Measurements from ENCODE around the gene LYZL4.

Gene LYZL4

GRCh38 chr3:42410370-42411131, at the start of gene LYZL4:
LYZL4 (minus strand) TSS chr3:42410610; CDS start chr3:42407251, 3,359 bp downstream.
- no peak for DNase-seq (ENCODE audit: low spot score)

DNA sequence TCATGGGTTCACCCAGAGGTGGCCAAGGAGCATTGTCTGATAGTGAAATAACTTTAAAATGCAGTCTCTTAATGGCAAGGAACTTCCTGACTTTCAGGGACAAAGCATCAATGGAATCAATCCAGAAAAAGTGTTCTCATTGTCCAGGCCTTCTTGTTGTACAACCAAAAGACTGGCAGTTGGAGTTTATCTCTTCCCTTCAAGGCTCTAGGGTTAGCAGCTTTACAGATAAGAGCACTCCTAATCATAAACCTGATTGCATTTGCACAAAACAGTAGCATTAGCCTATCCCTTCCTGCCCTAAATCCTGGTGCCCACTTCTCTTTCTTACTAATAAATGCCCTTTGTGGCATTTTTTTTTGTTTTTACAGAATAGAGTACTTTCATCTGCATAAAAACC, 48.7 kb upstream of the LYZL4 start:
- no peak for DNase-seq (ENCODE audit: low spot score)

- no peak for DNase-seq (ENCODE audit: low spot score)
Observed at GRCh38 chr3:42456211-42456610, 45.8 kb upstream of the LYZL4 start.

- DNase-seq (ENCODE audit: low spot score) = no peak
Observed at GRCh38 chr3:42451546-42452230, 41.3 kb upstream of the LYZL4 start.

- DNase-seq (ENCODE audit: low spot score) = no peak
Observed at GRCh38 chr3:42451116-42451515, 40.7 kb upstream of the LYZL4 start.

DNA sequence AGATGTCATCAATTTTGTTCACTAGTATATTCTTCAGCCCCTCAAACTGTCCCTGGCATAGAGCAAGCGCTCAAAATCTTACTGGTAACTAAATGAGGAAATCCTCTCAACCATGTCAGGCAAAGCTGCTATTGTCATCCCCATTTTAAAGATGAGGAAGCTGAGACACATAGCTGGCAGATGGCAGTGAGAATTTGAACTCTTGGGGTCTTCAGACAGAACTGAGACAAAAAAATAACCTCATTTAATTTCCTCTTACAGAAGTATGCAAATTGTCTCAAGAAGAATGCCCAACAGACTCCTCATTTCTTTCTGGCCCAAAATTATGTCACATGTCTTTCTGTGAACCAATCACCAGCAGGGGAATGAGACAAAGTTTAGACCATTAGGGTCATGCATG, 40.2 kb upstream of the LYZL4 start:
- no peak for DNase-seq (ENCODE audit: low spot score)

DNA sequence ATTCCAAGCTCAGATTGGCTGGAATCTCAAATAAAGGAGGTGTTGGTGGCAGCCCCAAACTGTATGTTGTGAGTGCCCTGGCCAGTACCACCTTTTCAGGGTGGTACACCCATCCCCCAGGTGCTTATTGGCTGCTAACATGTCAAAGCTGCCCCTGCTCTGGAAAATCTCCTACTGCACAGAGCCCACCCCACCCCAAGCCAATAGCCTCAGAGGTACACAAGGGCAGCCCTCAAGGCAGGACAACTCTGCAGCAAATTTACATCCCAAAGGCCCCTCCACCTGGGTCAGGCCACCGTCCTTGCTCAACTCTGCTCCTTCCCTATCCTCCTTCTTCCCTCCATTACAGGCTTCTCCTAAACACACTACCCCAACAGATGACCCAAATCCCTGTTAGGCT, 37.1 kb upstream of the LYZL4 start:
- no peak for DNase-seq (ENCODE audit: low spot score)

DNA sequence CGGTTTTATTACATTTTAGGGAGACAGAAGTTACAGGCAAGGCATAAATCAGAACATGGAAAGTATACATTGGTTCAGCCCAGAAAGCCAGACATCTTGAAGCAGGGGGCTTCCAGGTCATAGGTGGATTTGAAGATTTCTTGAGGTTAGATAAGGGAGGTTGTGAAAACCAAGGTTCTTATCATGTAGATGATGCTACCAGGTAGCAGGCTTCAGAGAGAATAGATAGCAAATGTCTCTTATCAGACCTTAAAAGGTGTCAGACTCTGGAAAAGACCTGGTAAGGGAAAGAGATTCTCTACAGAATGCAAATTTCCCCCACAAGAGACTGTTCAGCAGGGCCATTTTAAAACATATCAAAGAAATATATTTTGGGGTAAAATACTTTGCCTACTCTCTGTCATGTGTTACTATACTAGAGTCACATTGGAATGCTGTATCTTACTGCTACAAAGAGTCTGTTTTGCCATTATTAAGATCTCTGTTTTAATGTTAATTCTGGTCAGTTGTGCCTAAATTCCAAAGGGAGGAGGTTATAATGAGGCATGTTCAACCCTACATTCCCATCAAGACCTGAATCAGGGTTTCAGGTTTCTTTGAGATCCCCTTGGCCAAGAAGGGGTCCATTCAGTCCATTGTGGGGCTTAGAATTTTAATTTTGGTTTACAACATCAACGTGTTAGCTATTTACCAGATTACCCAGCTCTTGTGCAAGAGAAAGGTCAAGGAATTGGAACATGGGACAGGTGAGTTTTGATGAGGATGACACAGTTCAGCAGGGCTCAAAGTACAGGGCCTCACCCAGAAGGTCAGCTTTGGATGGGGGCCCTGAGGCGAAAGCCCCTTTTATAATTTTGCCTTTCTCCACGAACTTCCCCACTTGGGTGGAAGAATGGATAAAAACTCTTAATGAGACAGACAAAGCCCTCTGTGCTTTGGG, 36.0 kb upstream of the LYZL4 start:
- no peak for DNase-seq (ENCODE audit: low spot score)

DNA sequence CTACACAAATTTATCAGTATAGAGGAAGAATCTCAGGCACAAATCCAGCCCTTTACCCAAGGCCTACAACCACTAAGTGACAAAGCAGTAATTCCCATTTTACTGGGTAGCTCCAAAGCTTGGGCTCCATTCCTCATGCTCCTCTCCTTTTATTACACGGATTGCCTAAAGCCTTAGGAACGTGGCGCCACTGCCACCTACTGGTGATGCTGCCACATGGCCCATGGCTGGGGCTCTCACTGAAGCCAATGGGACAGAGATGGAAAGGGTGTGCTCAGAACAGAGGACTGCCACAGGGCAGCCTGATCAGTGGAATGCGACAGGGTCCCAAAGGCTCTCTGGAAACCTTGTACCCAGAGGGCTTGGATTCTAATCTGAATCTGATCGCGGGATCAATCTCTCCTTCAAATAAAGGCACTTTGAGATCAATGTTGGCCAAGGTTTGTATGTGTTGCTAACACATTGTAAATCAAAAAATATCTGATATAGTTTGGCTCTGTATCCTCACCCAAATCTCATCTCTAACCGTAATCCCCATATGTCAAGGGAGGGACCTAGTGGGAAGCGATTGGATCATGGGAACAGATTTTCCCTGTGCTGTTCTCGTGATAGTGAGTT, 33.5 kb upstream of the LYZL4 start:
- peak; percentile 91 for DNase-seq (ENCODE audit: low spot score)

DNA sequence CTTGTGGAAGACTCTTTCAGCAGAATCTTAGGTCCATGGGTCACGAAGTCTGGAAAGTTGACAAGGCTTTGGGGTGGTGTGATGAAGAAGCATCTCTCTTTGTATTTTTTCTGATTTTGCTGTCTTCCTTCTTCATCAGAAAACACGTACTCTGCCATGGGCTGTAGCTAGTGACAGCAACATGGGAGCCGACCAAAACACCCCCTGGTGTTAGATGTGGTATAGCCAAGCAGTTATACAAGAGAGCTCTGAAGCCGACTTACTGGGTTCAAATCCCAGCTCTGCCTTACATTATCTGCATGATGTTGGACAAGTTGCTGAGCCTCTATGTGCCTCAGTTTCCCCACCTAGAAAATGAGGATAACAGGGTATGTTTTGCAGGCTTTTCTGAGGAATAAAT, 32.9 kb upstream of the LYZL4 start:
- DNase-seq (ENCODE audit: low spot score) = no peak

GRCh38 chr3:42442640-42443039, 32.2 kb upstream of the LYZL4 start:
- DNase-seq (ENCODE audit: low spot score) = no peak

DNA sequence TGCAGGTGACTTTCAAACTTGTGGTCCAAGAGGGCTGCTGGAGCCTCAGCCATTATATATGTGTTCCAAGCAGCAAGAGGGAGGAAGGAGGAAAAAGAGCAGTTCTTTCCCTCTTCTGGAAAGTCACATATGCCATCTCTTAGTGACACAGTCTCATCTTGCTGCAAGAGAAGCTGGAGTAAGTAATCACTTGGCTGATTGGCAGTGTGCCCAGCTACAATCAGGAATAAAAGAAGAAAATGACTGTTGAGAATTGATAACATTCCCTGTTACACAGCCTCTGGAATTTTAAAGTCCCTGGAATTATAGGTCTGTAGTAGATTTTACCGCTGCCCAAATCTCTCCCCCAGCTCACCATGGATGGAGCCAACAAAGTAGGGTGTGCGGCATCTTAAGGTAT, 31.4 kb upstream of the LYZL4 start:
- no peak for DNase-seq (ENCODE audit: low spot score)

DNA sequence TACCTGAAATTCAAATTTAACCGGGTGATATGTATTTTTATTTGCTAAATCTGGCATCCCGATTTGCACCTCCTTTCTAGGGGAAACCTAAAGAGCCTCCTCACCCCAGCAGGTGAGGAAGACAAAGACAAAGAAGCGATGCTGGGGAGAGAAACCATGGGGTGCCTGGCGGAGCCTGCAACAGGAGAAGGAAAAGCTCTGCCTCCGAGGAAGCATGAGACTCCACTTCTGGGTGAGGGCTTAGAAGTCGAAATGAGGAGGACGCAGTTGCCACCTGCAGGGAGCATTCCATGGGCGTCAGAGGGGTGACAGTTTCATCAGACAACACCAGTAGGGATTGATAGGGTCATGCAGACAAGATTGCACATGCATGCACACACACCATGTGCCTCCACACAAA, 30.5 kb upstream of the LYZL4 start:
- no peak for DNase-seq (ENCODE audit: low spot score)

- DNase-seq (ENCODE audit: low spot score) = no peak
Observed at GRCh38 chr3:42439261-42440115, 29.1 kb upstream of the LYZL4 start.

DNA sequence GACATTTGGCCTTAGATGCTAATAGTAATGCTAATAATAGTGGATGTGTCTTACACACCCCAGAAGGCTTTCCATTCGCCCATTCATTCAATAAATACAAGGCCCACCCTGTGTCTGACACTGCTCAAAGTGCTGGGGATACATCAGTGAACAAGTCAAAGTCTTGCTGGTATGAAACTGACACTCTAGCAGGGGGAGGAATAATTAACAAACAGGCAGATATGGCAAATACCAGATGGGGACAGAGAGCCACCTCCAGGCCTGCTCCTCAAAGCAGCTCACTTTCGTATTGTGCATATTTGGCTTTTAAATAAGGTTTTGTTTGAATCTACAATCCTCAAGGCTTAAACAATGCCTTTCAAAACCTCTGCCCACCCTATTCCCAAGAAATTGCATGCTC, 28.3 kb upstream of the LYZL4 start:
- DNase-seq (ENCODE audit: low spot score) = no peak

GRCh38 chr3:42438193-42438592, 27.8 kb upstream of the LYZL4 start:
- no peak for DNase-seq (ENCODE audit: low spot score)

DNA sequence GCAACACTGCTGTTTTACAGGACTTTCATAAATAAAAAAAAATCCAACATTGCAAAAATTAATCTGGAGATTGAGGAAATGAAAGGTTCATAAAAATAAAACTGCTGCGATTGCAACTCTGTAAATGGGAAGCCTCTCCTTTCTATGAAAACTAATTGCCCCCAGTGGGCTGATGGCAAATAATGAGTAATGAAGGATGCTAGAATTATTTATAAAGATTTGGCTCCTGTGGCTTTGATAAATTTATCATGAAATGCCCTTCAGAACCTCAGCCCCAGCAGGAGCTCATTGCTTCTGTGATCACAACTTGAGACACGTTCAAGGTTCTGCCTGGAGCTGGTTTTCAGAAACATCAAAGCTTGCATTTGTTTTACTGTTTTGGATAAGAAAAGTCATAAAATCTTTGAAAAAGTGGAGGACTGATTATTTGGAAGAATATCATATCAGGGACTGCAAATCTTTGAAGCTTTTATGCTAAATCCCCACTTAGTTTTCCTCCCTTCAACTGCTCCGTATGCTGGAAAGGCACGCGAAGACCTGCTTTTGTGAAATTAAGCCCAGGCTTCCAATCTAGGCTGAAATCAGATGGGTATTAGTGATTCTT, 24.5 kb upstream of the LYZL4 start:
- DNase-seq (ENCODE audit: low spot score) = no peak

DNA sequence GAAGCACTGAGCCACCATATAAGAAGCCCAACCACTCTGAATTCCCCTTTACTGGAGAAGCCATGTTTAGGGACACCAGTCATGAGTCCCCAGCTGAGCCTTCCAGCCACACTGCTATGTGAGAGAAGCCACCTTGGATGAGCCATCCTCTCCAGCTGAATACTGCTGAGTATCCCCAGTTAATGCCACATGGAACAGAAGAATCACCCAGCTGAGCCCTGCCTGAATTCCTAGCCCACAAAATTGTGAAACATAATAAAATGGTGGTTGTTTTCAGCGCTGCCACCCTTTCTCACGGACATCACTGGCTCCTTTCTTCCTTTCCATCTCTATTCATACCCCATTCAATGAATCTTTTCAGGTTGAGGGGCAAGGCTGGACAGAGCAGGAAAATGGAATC, 22.1 kb upstream of the LYZL4 start:
- DNase-seq (ENCODE audit: low spot score) = no peak

DNA sequence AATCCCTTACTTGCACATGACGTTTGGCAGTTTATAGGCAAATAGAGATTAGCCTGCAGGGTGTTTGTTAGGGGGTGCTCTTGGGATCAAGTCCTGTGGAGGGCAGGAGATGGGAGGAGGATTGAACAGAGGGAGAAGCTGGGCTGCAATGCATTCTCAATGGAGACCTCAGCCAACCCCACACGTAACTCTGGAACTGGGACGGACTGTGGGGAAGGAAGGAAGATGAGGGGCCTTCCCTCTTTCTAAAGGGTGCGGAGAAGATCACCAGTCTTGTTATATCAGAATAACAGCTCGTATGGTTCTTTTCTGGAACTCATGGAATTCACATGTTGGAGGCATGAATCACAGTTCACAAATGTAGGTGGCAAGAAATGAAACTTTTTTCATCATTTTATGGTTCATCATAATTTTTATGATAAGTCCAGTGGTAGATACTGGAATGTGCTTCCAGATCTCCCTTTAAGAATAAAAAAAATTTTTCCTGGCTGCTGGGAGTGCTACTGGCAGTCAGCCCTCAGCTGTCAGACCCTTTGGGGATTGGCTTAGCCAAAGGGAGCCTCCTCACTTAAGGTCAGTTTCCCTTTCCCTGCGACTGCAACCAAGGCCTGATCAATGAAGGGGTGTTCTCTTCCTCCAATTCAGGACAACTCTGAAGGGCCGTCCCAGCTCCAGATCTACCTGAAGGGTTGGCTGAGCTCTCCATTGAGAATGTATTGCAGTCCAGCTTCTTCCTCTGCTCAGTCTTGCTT, 20.5 kb upstream of the LYZL4 start:
- no peak for DNase-seq (ENCODE audit: low spot score)

- DNase-seq (ENCODE audit: low spot score) = no peak
Observed at GRCh38 chr3:42428830-42429229, 18.4 kb upstream of the LYZL4 start.
